ENCODE data around the gene ITPR3.
A peak's percentile ranks its signal among the peaks of the same experiment; 100 is the strongest.

The ITPR3 gene

GRCh38 chr6:33704215-33705066 lies 83.3 kb downstream of the ITPR3 start:
- no peak for DNase-seq

GRCh38 chr6:33705268-33705885 lies 84.3 kb downstream of the ITPR3 start:
- DNase-seq = no peak

- no peak for DNase-seq
Measured at GRCh38 chr6:33705955-33706725, 85.0 kb downstream of the ITPR3 start.

GRCh38 chr6:33707771-33708170 lies 86.6 kb downstream of the ITPR3 start:
- no peak for DNase-seq

GRCh38 chr6:33708516-33709204 lies 87.5 kb downstream of the ITPR3 start:
- no peak for DNase-seq

GRCh38 chr6:33709605-33710295 lies 88.6 kb downstream of the ITPR3 start:
- no peak for DNase-seq

- no peak for DNase-seq
Measured at GRCh38 chr6:33710296-33711121, 89.4 kb downstream of the ITPR3 start.

GRCh38 chr6:33711140-33712129 lies 90.3 kb downstream of the ITPR3 start, which contains the start of gene UQCC2:
UQCC2 (minus strand) TSS chr6:33711700; CDS start chr6:33711686, 14 bp downstream.
- DNase-seq = peak; percentile 81 to 97 (median 92)

GRCh38 chr6:33712914-33713313 lies 91.8 kb downstream of the ITPR3 start:
- DNase-seq = no peak

- no peak for DNase-seq
Measured at GRCh38 chr6:33713786-33714185, 92.7 kb downstream of the ITPR3 start.

- no peak for DNase-seq
Measured at GRCh38 chr6:33714385-33715040, 93.4 kb downstream of the ITPR3 start.

- DNase-seq = no peak
Measured at GRCh38 chr6:33716379-33716778, 95.3 kb downstream of the ITPR3 start.

GRCh38 chr6:33716890-33717632 lies 95.9 kb downstream of the ITPR3 start:
- DNase-seq = no peak

- peak in 1 of 14 donors; percentile 11 for DNase-seq
Measured at GRCh38 chr6:33717934-33718455, 96.9 kb downstream of the ITPR3 start.

- no peak for DNase-seq
Measured at GRCh38 chr6:33718713-33719112, 97.6 kb downstream of the ITPR3 start.

- no peak for DNase-seq
Measured at GRCh38 chr6:33719326-33719987, 98.3 kb downstream of the ITPR3 start.

GRCh38 chr6:33720998-33721397 lies 99.9 kb downstream of the ITPR3 start:
- DNase-seq = peak in 1 of 14 donors; percentile 36
